ENCODE measurements around the gene ABR.

ABR gene

DNA sequence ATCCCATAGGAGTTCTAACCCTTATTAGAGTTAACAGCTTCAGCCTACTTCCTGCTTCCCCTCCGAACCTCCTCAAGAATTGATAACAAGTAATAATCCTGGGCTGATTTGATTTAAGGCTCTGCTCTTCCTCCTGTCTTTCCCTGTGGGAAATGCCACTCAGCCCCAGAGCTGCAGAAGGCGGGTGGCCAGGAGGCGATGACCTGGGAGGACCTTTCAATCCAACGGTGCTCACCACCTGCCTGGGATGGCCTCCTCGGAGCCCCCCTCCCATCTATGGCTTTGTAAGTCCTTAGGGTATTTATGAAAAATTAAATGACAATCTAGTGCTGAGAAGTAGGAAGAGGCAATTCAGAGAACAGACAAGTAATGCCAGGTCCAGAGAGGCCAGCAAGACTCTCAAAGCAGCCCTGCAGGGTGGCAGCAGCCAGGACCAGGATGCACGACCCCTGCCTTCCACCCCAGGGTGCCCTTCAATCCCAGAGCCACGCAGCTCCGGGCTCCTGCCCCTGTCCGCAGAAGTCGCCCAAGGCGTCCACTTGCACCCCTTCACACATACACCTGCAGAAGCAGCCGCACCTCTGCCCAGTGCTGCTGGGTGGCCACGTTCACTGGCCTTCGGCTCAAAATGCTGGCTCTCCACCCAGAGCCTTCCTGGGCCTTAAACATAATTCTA, 34.3 kb downstream of the ABR start:
- DNase-seq (ENCODE audit: low read depth): no peak
- TF ChIP-seq, protein P1, sequence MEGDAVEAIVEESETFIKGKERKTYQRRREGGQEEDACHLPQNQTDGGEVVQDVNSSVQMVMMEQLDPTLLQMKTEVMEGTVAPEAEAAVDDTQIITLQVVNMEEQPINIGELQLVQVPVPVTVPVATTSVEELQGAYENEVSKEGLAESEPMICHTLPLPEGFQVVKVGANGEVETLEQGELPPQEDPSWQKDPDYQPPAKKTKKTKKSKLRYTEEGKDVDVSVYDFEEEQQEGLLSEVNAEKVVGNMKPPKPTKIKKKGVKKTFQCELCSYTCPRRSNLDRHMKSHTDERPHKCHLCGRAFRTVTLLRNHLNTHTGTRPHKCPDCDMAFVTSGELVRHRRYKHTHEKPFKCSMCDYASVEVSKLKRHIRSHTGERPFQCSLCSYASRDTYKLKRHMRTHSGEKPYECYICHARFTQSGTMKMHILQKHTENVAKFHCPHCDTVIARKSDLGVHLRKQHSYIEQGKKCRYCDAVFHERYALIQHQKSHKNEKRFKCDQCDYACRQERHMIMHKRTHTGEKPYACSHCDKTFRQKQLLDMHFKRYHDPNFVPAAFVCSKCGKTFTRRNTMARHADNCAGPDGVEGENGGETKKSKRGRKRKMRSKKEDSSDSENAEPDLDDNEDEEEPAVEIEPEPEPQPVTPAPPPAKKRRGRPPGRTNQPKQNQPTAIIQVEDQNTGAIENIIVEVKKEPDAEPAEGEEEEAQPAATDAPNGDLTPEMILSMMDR (IDR thresholded peaks at IDR 0.05; ENCODE audit: low read depth, low read length, missing control alignments): no peak
- no peak overlapping the region for H3K4me3 ChIP-seq (ENCODE audit: low read depth, low read length)

DNA sequence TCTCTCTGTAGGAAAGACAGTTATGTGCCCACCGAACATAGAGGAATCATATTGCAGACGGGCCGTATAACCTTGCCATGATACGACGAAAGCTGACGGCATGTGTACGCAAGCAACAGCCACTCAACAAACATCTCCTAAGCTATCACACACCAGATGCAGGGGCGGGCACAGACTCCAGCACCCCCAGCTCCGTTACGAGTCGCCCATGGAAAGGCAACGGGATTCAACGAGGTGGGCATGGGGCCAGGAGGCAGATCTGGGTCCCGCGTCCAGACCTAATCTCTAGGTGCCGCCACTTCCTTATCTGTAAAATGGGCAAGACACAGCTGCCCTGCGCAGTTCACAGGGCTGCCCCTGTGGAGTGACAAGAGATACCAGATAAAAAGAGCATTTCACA, 35.6 kb downstream of the ABR start:
- TF ChIP-seq, protein P1 (IDR thresholded peaks at IDR 0.05; ENCODE audit: low read depth, low read length, missing control alignments): no peak
- H3K4me3 ChIP-seq (ENCODE audit: low read depth, low read length): no peak overlapping the region
- no peak for DNase-seq (ENCODE audit: low read depth)

DNA sequence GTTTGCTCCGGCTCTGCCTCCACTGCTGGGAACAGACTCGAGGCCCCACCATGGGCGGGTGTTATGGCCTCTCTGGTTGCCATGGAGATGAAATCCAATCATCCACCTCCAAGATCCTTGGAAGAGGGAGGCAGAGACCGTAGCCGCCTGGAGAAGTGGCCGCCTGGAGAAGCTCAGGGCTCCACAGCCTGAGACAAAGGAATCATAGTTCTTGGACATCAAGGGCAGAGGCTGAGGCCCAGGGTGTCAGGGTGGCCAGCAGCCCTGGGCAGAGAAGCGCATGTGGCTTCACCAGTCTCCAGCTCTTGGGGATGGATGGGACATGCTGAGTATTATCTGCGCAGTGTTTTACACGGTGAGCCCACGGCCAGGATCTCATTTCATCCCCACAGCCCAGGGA, 36.2 kb downstream of the ABR start:
- no peak overlapping the region for H3K4me3 ChIP-seq (ENCODE audit: low read depth, low read length)
- DNase-seq (ENCODE audit: low read depth): no peak
- TF ChIP-seq, protein P1 (IDR thresholded peaks at IDR 0.05; ENCODE audit: low read depth, low read length, missing control alignments): no peak

DNA sequence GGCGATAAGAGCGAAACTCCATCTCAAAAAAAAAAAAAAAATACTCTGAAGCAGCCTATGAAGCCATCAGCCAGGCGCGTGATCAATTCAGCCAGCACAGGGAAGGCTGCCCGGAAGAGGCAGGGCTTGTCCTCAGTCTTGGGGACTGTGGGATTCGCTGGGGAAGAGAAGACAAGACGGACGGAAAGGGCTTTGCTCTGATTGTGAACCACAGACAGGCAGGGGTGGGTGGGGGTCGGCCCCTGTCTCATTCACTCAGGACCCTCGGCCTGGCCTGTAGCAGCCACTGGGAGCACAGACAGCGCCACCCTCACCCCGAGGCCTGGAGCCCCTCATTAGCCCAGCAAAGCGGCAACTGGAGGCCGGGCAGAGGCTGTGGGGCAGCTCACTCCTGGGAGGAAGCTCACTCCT, 37.2 kb downstream of the ABR start:
- DNase-seq (ENCODE audit: low read depth): no peak
- H3K4me3 ChIP-seq (ENCODE audit: low read depth, low read length): no peak overlapping the region
- TF ChIP-seq, protein P1 (IDR thresholded peaks at IDR 0.05; ENCODE audit: low read depth, low read length, missing control alignments): no peak

DNA sequence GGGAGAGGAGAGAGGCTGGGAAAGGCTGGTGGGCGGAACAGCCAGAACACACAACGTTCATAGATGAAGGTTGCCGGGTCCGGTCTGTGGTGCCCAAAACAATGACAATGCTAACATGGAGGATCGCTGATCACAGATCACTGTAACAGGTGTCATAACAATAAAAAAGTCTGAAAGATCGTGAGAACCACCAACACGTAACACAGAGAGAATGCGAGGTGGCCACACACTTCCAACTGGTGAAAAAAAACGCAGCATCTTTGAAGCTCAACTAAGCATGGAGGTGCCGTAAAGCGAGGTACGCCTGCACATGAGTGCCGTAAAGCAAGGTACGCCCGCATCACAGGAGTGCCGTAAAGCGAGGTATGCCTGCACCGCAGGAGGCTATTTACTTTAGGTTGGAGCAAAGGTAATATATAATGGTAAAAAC, 42.3 kb downstream of the ABR start:
- peak; percentile 57 for DNase-seq (ENCODE audit: low read depth)
- TF ChIP-seq, protein P1 (IDR thresholded peaks at IDR 0.05; ENCODE audit: low read depth, low read length, missing control alignments): no peak
- peak overlapping the region; percentile 58 for H3K4me3 ChIP-seq (ENCODE audit: low read depth, low read length)

DNA sequence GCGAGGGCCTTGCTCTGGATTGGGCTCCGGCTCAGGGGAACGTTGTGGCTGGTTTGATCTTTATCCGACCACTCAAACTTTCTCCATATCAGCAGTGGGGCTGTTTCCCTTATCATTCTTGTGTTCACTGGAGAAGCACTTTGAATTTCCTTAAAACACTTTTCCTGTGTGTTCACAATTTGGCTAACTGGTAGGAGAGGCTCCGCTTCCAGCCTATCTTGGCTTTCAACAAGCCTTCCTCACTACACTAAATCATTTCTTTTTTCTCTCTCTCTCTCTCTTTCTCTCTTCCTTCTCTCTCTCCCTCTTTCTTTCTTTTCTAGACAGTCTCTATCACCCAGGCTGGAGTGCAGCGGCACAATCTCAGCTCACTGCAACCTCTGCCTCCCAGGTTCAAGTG, 43.0 kb downstream of the ABR start:
- no peak overlapping the region for H3K4me3 ChIP-seq (ENCODE audit: low read depth, low read length)
- no peak for DNase-seq (ENCODE audit: low read depth)
- TF ChIP-seq, protein P1 (IDR thresholded peaks at IDR 0.05; ENCODE audit: low read depth, low read length, missing control alignments): no peak

All from GM12864 (cell line).